ENCODE data around the gene KRTAP5-6.
"Not testable (repeated sequence)": the region's sequence is repeated elsewhere in the genome, so short reads cannot be mapped to it uniquely, and the experiment has no call there.

KRTAP5-6 gene

DNA sequence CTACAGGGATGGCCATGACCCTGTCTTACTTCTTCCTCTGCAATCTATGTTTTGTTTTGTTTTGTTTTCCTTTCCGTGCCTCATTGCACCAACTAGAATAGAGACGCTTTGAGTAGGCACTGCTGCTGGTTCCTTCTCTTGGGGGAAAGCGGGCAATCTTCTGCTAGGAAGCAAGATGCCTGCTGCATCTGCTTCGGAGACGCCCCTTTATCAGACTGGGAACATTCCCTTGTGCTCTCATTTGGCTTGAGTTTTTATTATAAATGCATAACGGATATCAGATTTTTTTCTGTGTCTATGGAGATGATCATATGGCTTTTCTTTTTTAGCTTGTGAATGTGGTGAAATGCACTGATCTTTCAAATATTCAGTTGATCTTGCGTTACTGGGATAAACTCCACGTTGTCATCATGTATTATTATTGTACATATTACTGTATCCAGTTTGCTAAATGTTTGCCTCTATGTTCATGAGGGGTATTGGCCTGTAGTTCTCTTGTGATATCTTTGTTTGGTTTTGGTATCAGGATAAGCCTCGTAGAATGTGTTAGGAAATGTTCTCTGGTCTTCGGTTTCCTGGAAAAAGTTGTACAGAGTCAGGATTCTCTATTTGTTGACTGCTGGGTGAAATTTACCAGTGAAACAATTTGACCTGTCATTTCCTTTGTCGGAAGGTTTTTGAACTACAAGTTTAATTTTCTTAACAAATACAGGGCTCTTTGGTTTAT lies 23.4 kb upstream of the KRTAP5-6 start:
- no peak for DNase-seq (ENCODE audit: low spot score)
- TF ChIP-seq, protein P1, sequence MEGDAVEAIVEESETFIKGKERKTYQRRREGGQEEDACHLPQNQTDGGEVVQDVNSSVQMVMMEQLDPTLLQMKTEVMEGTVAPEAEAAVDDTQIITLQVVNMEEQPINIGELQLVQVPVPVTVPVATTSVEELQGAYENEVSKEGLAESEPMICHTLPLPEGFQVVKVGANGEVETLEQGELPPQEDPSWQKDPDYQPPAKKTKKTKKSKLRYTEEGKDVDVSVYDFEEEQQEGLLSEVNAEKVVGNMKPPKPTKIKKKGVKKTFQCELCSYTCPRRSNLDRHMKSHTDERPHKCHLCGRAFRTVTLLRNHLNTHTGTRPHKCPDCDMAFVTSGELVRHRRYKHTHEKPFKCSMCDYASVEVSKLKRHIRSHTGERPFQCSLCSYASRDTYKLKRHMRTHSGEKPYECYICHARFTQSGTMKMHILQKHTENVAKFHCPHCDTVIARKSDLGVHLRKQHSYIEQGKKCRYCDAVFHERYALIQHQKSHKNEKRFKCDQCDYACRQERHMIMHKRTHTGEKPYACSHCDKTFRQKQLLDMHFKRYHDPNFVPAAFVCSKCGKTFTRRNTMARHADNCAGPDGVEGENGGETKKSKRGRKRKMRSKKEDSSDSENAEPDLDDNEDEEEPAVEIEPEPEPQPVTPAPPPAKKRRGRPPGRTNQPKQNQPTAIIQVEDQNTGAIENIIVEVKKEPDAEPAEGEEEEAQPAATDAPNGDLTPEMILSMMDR (IDR thresholded peaks at IDR 0.05; ENCODE audit: extremely low read depth, missing control alignments), result no peak

DNA sequence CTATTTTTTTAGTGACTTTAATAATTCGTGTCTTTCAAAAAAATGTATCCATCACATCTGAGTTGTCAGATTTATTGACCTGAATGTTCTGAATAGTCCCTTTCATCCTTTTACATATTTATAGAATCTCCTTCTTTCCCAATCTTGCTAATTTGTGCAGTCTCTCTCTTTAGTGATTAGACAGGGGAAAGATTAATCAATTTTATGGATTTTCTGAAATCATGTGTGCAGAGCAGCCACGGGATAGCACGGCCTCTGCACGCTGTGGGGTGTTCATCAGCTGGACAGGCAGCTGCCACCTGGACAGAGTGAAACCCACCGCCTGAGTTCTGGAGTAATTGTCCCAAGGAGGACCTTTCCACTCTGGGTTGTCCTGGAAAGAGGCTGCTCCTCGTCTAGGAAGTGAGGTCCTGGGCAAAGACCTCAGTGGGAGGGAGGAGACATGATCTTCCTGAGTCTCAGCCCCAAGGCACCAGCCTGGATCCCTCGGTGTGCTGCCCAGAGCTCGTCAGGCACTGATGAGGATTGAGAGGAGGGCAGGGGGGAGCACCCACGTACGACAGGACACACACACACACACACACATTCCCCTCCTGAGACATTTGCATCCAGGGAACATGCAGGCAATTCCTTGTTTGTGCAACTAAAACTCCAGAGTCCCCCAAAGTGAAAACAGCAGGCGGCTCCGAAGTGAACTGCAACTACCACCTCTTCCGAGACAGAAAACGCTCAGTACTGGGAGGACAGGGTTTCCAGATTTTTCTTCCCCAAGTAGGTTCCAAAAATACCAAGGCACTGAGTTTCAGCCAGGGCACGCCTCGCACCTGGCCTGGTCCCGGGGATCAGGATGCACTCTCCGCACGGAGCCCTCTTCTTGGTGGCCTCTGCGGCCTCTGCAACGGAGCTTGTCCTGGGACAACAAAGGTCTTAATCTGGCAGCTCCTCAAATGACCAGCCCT lies 22.5 kb upstream of the KRTAP5-6 start:
- DNase-seq (ENCODE audit: low spot score), result no peak
- TF ChIP-seq, protein P1 (IDR thresholded peaks at IDR 0.05; ENCODE audit: extremely low read depth, missing control alignments), result no peak

DNA sequence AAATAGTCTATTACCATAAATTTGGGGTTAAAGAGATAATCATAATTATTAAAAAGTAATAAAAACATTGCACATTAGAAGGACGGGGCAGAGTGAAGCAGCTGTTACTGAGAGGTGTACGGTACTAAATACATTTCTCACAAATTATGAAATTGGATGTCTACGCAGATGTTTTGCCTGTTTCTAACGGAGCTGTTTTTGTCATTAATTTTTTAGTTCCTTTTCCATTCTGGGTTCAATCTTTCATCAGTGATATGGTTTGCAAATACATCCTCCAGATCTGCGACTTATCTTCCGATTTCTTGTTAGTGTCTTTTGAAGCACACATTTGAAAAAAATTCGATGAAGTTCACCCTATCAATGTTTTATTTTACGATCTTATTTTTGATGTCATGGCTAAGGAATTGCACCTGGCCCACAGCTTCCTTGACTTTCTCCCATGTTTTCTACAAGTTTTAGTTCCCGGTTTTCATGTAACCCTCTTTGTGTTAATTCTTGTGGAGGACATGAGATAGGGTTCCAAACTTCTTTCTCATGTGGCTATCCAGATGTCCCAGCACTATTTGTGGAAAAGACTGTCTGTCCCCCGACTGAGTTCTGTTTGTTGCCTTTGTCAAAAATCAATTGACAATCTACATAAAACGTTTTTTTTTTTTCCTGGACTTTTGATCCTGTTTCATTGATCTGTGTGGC lies 21.3 kb upstream of the KRTAP5-6 start:
- TF ChIP-seq, protein P1 (IDR thresholded peaks at IDR 0.05; ENCODE audit: extremely low read depth, missing control alignments), result no peak
- no peak for DNase-seq (ENCODE audit: low spot score)

DNA sequence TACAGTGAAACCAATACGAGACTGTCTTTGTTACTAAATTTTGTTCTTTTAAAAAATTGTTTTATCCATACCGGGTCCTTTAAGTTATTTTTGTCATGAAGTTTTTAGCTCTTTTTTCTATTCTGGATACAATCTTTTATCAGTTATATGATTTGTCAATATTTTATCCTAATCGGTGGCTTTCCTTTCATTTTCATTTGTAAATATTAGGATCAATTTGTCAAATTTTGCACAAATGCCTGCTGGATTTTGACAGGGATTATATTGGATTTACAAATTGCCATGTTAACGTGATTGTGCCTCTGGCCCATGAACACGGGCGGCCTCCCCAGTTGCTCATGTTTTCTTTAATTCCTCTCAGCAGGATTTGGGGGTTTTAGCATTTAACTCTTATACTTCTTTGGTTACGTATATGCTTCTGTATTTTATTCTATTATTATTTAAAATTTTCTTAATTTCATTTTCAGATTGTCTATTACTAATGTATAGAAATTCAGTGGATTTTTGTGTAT lies 20.7 kb upstream of the KRTAP5-6 start:
- TF ChIP-seq, protein P1 (IDR thresholded peaks at IDR 0.05; ENCODE audit: extremely low read depth, missing control alignments), result no peak
- no peak for DNase-seq (ENCODE audit: low spot score)

DNA sequence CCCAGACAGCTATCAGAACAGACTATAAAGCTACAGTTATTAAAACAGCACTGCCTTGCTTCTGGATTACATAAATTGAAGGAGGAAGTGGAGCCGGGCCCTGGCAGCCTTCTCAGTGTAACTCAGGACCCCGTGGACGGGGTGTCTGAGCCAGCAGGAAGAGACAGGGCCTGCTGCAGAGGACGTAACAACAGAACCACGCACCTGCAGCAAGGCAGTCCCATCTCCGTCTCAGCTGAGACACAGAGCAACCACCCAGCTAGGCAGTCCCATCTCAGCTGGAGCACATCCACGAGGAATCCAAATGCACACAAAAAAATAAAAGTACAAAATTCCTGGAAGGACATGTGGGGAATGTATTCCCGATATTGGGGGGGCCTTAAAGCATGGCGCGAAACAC lies 17.1 kb upstream of the KRTAP5-6 start:
- DNase-seq (ENCODE audit: low spot score), result no peak
- TF ChIP-seq, protein P1 (IDR thresholded peaks at IDR 0.05; ENCODE audit: extremely low read depth, missing control alignments), result no peak

DNA sequence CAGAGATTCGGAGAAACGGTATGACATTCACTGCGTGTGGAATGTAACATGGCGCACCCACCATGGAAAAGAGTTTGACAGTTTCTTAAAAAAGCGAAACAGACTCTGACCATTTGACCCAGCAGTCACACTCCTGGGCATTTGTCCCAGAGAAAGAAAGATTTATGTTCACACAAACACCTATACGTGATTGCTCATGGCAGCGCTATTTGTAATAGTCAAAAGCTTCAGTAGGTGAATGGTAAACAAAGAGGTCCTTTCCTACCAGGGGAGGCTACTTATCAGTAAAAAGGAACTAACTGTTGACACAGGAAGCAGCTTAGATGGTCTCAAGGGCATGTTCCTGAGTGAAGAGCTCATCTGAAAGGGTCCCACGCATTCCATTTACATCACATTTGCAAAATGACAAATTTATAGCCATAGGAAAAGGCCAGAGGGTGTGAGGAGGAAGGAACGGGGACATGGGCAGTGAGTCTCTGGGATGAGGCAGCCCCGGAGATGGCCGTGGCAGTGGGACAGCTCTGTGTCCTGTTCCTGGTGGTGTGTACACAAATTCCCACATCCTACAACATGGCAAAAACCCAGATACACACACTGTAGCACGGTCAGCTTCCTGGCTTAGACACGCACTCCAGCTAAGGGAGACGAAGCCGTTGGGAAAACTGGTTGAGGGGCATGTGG lies 14.6 kb upstream of the KRTAP5-6 start:
- DNase-seq (ENCODE audit: low spot score), result no peak
- TF ChIP-seq, protein P1 (IDR thresholded peaks at IDR 0.05; ENCODE audit: extremely low read depth, missing control alignments), result no peak

DNA sequence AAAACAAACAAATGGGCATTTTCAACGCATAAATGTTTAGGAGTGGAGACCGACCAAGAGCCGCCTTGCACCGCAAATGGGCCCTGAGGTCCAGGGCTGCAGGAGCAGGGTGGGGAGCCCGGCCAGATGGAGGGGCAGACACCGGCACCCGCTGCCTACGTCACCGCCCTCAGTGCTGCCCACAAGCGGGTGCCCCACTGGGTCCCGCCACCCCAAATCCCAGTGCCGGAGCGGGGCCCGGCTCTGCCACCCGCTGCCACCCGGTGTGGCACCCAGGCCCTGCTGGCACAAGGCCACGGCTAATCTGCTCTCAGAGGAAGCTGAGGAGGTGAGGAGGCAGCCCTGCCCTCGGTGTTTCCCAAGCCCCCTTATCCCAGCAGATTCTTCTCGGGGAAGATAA lies 13.8 kb upstream of the KRTAP5-6 start:
- DNase-seq (ENCODE audit: low spot score), result not testable (repeated sequence)

DNA sequence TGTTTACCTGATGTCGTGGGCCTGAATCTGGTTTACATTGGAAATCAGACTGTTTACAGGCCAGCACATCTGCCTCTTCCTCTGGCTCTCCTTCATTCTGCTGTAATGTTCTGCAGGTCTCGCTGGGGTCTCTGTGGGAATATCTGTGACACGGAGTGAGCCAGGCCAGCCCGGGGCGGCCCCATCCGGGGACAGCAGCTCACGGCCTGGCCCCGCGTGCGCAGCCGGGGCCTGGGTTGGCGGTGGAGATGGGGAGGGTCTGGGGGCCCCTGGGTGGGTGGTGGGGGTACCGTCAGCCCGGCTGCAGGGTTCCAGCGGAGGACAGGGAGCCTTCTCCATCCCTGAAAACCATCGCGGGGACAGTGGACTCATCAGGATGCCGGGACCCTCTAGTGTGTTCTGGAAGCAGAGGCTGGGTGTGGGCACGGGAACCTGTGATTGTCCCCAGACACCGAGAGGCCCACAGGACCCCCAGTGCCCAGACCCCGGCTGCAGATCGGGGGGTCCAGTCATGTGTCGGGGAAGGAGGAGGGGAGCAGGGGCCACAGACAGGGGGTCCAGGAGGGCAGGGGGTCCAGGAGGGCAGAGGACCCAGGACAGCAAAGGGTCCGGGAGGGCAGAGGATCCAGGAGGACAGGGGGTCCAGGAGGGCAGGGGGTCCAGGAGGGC lies 13.0 kb upstream of the KRTAP5-6 start:
- DNase-seq (ENCODE audit: low spot score), result not testable (repeated sequence)

DNA sequence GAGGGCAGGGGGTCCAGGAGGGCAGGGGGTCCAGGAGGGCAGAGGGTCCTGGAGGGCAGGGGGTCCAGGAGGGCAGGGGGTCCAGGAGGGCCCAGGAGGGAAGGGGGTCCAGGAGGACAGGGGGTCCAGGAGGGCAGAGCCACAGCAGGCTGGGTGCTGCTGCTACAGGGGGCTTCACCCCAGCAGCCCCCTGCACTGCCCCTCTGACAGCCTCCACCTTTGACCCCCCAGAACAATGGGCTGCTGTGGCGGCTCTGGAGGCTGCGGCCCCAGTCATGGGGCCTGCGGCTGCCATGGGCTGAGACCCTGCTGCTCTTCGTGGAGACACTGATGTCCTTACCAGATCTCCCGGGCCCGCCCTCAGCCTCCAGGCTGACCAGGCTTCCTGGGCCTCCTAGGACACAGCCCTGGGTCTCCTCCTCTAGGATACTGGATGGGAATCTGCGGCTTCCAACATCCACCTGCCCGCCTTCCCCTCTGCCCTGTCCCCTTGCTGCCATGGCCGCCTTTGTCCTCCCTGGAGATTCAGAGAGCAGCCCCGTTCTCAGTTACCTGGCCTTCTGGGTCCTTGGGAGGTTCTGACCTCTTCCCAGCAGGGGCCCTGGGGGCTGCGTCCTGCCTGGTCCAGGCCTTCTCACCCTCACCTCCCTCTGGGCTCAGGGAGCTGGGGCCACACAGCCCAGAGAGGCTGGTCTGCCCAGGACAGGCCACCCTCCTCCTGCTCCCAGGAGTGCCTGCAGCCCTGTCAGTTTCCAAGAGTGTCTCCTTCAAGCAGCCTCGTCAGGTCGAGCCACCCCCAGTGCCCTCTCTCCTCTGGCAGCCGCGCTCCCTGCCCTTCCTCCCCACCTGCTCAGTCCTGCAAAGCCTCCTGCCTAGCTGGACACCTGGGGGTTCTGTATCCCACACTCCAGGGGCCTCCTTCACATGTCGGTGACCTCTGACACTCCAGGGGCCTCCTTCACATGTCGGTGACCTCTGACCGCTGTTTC lies 11.8 kb upstream of the KRTAP5-6 start:
- not testable (repeated sequence) for DNase-seq (ENCODE audit: low spot score)

All from GM20000 (cell line).